Tibial nerve (tissue), 4 donors: ENCODE data around the gene ADAM10. TPM values are rescaled to one million over a fixed set of nuclear protein-coding genes. Genes with fewer than 3 reads are reported as not detected.
"Not testable (repeated sequence)": the region's sequence is repeated elsewhere in the genome, so short reads cannot be mapped to it uniquely, and the experiment has no call there.

Experiments
- DNase-seq, 2 donors: peaks; one replicate each; pipeline ENCODE4 v3.0.0-alpha.2; 2019; ENCODE audit warnings: low spot score in 2 of 2
- H3K27ac ChIP-seq, 4 donors: fragments of 200-600 bp; sonication (generic) in 3 of 4; one replicate each; pipeline ENCODE4 v1.5.1; 2017 to 2019; ENCODE audit warnings: mild to moderate bottlenecking in 1 of 4
- H3K27me3 ChIP-seq, 2 donors: fragments of 200-600 bp; sonication (generic) in 1 of 2; one replicate each; pipeline versions ENCODE4 v1.5.1 to v1.6.0; 2017 to 2019
- H3K36me3 ChIP-seq, 3 donors: fragments of 200-600 bp; sonication (generic); one replicate each; pipeline ENCODE4 v1.5.1; 2018 to 2019
- H3K4me1 ChIP-seq, 4 donors: fragments of 200-600 bp; sonication (generic) in 3 of 4; one replicate each; pipeline ENCODE4 v1.5.1; 2017 to 2019
- H3K4me3 ChIP-seq, 4 donors: fragments of 200-600 bp; sonication (generic) in 3 of 4; one replicate each; pipeline ENCODE4 v1.5.1; 2017 to 2019; ENCODE audit warnings: mild to moderate bottlenecking in 1 of 4, moderate library complexity in 1 of 4
- H3K9me3 ChIP-seq, 4 donors: fragments of 200-600 bp; sonication (generic) in 3 of 4; one replicate each; pipeline ENCODE4 v1.5.1; 2017 to 2019
- CTCF ChIP-seq, 5 experiments: fragments of 200-600 bp in 3 of 5; fragments of 450-650 bp in 2 of 5; sonication (generic) in 3 of 5; IDR thresholded peaks; one replicate each; pipeline ENCODE4 v1.5.1; 2016 to 2019; ENCODE audit warnings: antibody characterized with exemption in 5 of 5, mild to moderate bottlenecking in 3 of 5, moderate library complexity in 2 of 5
- EP300 ChIP-seq, 2 donors: sonication (generic); formaldehyde crosslinking; IDR thresholded peaks; one replicate each; pipeline ENCODE4 v1.6.1; 2017; ENCODE audit warnings: antibody characterized with exemption in 2 of 2, mild to moderate bottlenecking in 1 of 2
- POLR2A ChIP-seq, 2 donors: fragments of 450-650 bp; IDR thresholded peaks; one replicate each; pipeline ENCODE4 v1.6.1; 2017; ENCODE audit warnings: antibody characterized with exemption in 2 of 2, mild to moderate bottlenecking in 2 of 2, moderate library complexity in 2 of 2
- WGBS, 2 donors: methylation state at CpG; one replicate each; pipeline ENCODE4 v1.1.5; 2018; 5-methylcytosine and 5-hydroxymethylcytosine counted together
- total RNA-seq, 4 donors: library from RNA; depleted of rRNA; stranded (reverse); fragments of >200 nt; gene quantifications; one replicate each; pipeline ENCODE4 v1.1.0, GENCODE V29; 2016

Gene ADAM10
- total RNA-seq, 4 donors from 2014 or later, result 64.8 to 132 (median 94.3) TPM

GRCh38 chr15:58771621-58772250, 22.2 kb upstream of the ADAM10 start:
- H3K27ac ChIP-seq, result peak overlapping the region; percentile 94 to 100 (median 98)
- TF ChIP-seq CTCF (IDR thresholded peaks at IDR 0.05) (no peak), POLR2A (IDR thresholded peaks at IDR 0.05) (no peak), EP300 (IDR thresholded peaks at IDR 0.05) (no peak)
- H3K36me3 ChIP-seq, result no peaks in the 10 kb centered on the region
- DNase-seq, result peak in 1 of 2 donors; percentile 35
- H3K27me3 ChIP-seq, result no peaks in the 10 kb centered on the region
- peaks cover 0 to 53% (median 12%) of the 10 kb centered on the region in 4 donors for H3K4me1 ChIP-seq
- WGBS, 2 donors, result 0 to 1% methylated on average over 27 to 36 of the region's 40 CpGs
- H3K4me3 ChIP-seq, result peak overlapping the region; percentile 76 to 99 (median 92)
- H3K9me3 ChIP-seq, result no peaks in the 10 kb centered on the region

GRCh38 chr15:58770857-58771620, 21.5 kb upstream of the ADAM10 start, which contains the start of gene MINDY2:
Gene MINDY2 (plus strand): TSS chr15:58771302. CDS start chr15:58771396, 94 bp downstream.
- peak; percentile 95 for DNase-seq
- no peaks in the 10 kb centered on the region for H3K36me3 ChIP-seq
- H3K27me3 ChIP-seq, result no peaks in the 10 kb centered on the region
- peak within 1 kb of the TSS; percentile 94 to 100 (median 98) for H3K27ac ChIP-seq
- peaks cover 0 to 47% (median 12%) of the 10 kb centered on the region in 4 donors for H3K4me1 ChIP-seq
- TF ChIP-seq EP300 (IDR thresholded peaks at IDR 0.05), result peak; percentile 78 to 98
- peak; percentile 85 to 92 for TF ChIP-seq POLR2A (IDR thresholded peaks at IDR 0.05)
- peak; percentile 22 to 57 (median 44) for TF ChIP-seq CTCF (IDR thresholded peaks at IDR 0.05)
- WGBS, 2 donors, result 0% methylated on average over 12 to 50 of the region's 75 CpGs
- H3K9me3 ChIP-seq, result no peaks in the 10 kb centered on the region
- peak within 1 kb of the TSS; percentile 76 to 99 (median 92) for H3K4me3 ChIP-seq

GRCh38 chr15:58770519-58770856, 21.0 kb upstream of the ADAM10 start:
- Histone ChIP-seq H3K9me3 (no peaks in the 10 kb centered on the region), H3K27ac (peak overlapping the region; percentile 94 to 100 (median 98)), H3K27me3 (no peaks in the 10 kb centered on the region), H3K36me3 (no peaks in the 10 kb centered on the region), H3K4me1 (peaks cover 0 to 42% (median 12%) of the 10 kb centered on the region in 4 donors), H3K4me3 (peak overlapping the region; percentile 76 to 99 (median 92))
- WGBS, 2 donors, result 0 to 2% methylated on average over 9 of the region's 9 CpGs
- DNase-seq, result peak in 1 of 2 donors; percentile 10
- no peak for TF ChIP-seq EP300 (IDR thresholded peaks at IDR 0.05)
- no peak for TF ChIP-seq POLR2A (IDR thresholded peaks at IDR 0.05)
- no peak for TF ChIP-seq CTCF (IDR thresholded peaks at IDR 0.05)

- WGBS, 2 donors, result 93 to 95% methylated on average over 7 of the region's 7 CpGs
- H3K9me3 ChIP-seq, H3K27ac ChIP-seq, DNase-seq, H3K4me3 ChIP-seq, H3K27me3 ChIP-seq, H3K36me3 ChIP-seq: not testable (repeated sequence)
- H3K4me1 ChIP-seq, result peaks cover 0 to 23% (median 8%) of the 10 kb centered on the region in 4 donors
Measured at GRCh38 chr15:58768601-58769004, 19.1 kb upstream of the ADAM10 start.

- DNase-seq, result no peak
- H3K4me1 ChIP-seq, result peaks cover 0 to 8% (median 0%) of the 10 kb centered on the region in 4 donors
- TF ChIP-seq CTCF (IDR thresholded peaks at IDR 0.05) (no peak), POLR2A (IDR thresholded peaks at IDR 0.05) (no peak), EP300 (IDR thresholded peaks at IDR 0.05) (no peak)
- H3K36me3 ChIP-seq, result no peaks in the 10 kb centered on the region
- WGBS, 2 donors, result 91% methylated on average over 5 of the region's 5 CpGs
- H3K27me3 ChIP-seq, result no peaks in the 10 kb centered on the region
- H3K27ac ChIP-seq, result no peak overlapping the region
- H3K4me3 ChIP-seq, result no peak overlapping the region
- H3K9me3 ChIP-seq, result peaks cover 0 to 8% (median 0%) of the 10 kb centered on the region in 4 donors
Measured at GRCh38 chr15:58766290-58766689, 16.8 kb upstream of the ADAM10 start.
